ENCODE data around the gene TNFAIP3.

Gene TNFAIP3

DNA sequence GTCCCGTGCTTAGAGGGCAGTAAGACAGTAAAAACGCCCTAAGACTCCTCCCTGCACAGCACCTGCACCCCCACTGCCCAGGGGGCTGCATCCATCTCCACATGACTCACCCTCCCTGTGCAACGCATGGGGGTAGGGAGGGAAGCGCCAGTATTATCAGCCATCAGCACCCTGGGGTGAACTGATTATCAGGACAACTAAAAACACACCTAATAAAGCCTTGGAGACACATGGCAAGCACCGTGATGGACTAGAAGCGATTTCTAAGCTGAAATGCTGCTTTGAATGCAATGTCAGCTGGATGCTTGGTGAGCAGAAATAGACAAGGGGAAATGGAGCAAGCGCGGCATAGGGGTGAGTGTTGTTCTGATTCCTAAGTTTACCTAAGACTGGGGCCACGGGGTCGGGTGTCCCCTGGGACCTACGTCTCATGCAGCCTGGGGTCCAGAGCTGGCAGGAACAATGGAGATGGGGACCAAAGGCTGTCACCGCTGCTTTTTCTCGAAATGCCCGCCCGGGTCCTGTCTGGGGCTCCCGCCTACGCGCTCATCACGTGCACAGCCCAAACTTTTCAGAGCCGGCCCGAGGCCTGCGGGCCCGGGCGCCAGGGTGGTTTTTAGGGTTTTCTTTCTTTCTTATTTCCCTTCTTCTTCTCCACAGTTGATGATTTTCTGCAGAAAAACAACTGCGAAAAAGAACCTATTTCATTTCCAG, 702 bp upstream of the TNFAIP3 start:
- DNase-seq = peak in 2 of 4 experiments; percentile 52 to 59

DNA sequence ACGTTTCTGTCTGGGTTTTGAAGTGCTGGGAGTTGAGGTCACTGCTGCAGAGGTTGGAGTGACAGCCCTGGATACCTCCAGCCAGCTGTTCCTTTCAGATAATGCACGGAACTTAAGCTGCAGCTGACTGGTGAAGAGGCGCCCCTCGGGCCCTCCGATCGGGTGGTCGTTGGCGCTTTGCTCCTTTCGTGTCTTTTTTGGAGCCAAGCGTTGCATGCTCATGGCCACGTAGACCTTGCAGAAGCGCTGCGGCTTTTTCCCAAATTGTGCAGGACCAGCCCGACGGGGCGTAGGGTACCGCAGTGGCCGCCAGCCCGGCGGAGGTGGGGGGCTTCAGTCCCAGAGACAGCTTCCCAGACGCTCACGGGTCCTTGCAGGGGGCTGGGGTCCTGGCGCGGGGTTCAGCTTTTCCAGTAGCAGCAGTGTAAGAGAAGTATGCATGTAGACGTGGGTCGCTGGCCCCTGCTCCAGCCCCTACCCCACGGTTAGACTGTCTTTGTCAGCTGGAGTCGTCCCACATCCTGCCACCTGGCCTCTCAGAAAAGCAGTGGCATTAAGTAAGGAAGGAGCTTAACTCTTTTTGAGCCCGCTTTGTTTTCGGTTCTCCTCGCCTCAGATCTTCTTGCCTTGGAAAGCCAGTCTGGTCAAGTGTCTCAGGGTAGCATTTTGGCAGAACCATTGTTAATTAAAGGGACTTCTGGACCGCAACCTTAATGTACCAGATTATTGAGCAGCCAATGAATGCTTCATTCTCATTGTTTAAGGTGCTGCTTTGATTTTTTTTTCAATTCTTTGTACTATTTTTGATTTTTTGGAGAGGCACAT, 838 bp downstream of the TNFAIP3 start:
- DNase-seq = peak in 2 of 4 experiments; percentile 19 to 34

DNA sequence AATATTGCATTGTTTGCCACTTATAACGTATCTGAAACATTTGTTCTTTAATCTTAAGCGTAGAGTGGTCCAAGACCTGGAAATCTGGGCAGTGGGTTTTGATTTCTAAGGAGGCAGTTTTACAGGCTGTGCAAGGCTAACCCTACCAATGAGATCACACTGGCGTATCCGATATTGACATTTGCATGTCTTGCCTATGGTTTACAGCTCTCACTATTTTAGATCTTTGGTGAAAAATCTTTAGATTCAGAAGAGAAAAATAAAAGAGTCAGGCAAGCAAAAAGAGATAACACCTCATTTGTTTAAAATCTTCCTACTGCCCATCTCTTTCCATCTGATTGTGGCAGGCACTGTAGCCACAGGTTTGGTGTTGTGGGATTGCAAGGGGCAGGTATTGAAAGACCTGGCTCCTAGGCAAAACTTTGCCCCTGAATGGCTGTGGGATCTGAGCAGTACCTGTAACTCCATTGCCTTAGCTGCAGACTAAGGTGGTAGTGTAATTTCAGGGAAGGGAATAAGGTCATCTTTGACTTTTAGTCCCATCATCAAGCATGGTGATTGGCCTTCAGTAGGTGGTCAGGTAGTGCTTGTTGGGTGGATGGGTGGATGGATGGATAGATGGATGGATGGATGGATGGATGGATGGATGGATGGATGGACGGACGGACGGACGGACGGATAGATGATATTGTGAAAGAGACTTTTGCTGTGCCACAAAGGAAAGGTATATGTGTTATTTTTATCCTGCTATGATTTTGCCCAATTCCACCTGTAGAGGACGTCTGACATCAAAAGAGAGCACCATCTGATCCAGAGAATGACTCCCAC, 1.9 kb downstream of the TNFAIP3 start:
- DNase-seq = no peak

DNA sequence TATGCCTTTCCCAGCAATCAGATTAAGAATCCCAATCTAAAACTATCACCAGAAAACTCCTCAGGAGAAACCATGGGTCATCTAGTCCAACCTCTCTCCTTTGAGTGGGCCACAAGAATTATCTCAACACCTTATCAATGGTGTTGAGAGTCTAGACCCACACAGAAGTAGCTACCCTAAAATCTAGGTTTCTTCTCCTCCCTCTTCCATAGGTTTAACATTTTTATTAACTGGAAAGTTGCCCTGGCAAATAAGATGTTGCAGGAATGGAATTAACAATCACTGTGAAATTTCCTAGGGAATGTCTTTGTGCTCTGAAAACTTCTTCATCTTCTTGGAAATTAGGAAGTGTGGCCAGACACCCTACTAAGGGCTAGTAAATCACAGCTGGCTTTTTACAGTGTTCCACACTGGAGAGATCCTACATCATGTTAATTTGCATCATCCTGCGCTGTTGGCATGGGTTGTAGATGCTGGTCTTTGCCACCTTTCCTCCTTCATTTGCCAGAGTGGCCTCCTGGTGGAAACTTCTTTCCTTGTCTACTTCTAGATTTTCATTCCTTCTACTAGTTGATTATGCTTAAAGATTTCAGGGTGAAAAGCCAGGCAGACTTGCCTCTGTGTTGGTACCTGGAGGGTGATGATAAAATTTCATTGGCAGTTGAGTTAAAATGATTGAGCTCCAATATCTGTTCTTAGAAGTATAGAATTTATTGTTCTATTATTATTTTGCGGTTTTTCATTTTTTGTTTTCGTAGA, 2.7 kb downstream of the TNFAIP3 start:
- DNase-seq = no peak

DNA sequence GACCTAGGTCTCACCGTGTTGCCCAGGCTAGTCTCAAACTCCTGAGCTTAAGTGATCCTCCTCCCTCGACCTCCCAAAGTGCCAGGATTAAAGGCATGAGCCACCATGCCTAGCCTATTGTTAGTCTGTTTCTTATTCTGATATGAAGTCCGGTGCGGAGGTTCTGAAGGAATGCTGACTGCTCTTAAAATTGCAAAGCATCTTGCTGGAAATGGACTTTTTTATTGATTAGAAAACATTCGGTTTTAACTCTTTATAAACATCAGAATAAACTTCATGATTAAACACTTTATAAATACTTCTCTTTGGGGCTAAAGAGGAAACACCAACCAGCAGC, 3.2 kb downstream of the TNFAIP3 start:
- DNase-seq = no peak

DNA sequence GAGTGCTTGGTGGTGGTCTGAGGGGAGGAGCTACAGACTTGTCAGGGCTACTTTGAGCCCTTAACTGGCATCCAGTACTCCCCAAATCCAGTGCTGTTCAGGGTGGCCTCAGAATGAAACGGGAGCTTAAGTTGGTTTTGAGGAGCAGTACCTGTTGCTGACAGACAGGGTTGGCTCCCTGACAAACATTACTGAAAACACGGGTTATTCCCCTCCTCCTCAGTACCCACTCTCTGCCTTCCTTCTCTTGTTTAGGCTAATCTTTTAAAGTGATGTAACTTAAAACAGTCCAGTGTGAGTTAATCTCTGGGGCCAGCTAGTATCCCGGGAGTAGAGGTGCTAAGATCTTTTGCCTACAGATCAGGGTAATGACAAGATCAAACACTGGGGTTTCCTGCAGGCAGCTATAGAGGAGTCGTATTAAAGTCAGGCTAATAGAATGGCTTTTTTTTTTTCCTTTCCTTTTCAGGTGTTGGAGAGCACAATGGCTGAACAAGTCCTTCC, 3.7 kb downstream of the TNFAIP3 start:
- DNase-seq = no peak

DNA sequence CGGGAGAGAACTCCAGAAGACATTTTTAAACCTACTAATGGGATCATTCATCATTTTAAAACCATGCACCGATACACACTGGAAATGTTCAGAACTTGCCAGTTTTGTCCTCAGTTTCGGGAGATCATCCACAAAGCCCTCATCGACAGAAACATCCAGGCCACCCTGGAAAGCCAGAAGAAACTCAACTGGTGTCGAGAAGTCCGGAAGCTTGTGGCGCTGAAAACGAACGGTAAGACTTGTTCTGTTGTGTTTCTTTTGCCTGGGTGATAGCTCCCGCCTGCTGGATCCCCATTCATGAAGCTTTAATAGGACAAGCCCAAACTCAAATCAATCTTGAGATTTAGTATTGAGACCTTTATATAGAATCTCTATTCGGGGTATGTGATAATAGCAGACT, 4.2 kb downstream of the TNFAIP3 start:
- no peak for DNase-seq

DNA sequence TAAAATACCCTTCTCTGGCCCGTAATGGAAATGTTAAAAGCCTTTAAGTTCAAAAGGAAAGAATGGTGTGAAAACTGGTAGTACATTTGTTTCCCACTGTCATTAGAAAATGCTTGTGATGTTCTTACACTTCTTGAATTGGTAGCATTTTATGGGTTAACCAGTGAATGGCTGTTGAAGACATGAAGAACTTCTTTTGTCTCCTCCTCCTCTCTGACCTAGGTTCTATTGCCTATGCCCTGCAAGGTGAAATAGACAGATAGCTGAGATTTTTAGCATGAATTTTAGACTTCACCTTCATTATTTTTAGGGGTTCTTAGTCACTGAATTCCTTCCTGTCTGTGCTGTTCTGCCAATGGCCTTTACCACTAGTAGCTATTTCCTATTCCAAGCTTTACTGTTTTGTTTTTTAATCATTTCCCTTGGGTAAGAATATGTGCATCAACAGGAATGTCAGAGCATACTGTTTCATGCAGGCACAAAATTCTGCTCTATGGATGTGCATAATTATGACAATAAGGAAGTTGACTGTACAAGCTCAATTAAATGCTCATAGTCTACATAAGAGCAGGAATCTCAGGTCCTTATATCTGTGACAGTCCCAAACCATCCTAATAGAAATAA, 4.9 kb downstream of the TNFAIP3 start:
- DNase-seq = no peak

DNA sequence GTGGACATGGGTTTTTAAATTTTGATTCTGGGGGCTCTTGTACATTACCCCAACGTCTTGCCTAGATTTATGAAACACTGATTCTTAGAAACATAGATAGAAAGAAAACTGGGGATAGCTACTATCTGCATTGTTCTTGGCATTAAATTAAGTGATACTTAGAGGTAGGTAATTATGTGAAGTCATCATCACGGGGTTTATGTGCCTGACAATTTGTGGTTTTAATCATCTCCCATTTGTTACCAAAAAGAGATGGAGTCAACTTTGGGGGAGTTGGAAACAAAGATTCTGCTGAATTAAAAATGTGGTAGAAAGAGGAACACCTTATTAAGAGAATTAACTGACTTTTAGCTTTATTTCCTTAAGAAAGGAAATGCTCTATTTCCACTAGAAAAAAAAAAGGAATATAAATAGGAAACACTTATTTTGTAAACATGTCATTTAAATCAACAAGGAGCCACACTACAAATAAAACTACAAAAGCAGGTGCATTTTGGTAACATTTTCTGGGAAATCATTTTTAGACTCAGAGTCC, 5.6 kb downstream of the TNFAIP3 start:
- DNase-seq = no peak

DNA sequence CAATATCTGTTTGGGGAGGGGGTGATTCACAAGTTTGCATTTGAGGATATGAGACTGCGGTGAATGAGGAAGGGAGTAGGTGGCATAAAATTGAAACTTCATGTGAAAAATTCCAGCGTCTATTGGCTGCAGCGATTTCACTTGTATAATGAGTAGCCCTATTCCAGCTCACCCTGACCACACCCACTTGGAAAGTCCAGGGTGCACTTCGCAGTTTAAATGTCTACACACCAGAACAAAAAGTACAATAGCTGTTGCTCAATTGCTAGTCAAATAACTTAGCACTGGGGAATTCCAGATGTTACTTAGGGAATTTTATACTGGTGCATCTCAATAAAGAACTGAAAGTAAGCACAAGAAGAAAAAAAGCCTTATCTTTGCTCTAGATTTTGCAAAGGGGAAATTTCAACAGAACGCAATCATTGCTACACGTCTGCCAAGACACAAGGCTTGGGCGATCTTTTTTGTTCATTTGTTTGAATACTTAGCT, 6.3 kb downstream of the TNFAIP3 start:
- DNase-seq = peak in 2 of 4 experiments; percentile 10 to 29

DNA sequence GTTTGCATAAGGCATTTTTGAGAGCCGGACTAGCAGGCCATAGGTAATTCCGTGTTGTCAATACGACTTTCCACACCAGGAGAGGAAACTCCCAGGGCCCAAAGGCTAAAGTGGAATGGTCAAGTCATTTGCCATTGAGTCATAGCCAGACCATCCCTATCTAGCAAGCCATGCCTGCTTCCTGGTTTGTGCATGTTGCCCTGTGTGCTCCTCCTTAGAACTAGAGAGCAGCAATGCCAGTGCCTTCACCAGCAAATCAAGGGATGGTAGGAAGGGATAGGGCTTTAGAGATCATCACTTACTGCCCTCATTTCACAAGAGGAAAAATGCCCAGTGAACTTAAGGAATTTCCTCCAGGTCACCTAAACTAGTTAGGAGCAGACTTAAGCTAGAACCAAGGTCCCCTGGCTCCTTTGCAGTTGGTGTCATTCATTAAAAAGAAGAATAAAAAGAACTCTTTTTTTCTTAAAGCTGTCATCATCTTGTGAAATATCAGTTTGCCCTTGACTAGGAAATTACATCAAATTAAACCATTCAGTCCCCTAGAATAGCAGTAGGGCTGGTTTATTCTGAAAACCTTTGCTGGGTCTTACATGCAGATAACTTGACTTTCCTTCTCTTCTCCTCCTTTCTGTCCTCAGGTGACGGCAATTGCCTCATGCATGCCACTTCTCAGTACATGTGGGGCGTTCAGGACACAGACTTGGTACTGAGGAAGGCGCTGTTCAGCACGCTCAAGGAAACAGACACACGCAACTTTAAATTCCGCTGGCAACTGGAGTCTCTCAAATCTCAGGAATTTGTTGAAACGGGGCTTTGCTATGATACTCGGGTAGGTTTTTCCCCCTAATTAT, 7.4 kb downstream of the TNFAIP3 start:
- DNase-seq = no peak

DNA sequence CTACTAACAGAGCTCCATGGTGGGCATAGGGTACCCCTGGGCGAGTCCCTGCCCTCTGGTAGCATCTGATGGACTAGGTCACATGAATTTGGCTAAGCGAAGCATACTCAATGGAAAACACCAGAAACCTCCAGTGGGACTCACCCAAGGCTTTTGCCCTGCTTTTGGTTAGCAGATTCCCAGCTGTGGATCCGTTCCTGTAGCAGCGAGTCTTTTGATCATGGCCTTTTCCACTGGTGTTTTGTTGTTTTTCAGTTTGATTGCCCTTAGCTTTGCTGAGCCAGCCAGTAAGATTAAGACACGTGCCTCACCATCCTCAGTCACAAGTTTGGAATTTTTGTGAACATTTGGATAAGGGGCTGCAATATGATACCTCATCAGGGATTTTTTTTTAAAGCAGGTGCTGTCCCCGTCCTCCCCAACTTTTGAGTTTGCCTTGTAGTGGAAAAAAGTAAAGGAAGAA, 8.0 kb downstream of the TNFAIP3 start:
- no peak for DNase-seq

DNA sequence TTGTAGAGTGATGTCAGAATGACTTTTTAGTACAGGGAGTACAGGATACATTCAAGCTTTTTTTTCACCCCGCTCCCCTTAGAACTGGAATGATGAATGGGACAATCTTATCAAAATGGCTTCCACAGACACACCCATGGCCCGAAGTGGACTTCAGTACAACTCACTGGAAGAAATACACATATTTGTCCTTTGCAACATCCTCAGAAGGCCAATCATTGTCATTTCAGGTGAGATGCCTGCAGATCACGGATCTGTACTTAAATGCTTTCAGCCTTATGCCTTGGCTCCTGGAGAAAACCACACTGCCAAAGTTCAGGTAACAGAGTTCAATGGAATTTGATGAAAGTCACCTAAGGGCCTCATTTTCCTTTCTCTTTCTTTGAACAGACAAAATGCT, 8.5 kb downstream of the TNFAIP3 start:
- DNase-seq = no peak

DNA sequence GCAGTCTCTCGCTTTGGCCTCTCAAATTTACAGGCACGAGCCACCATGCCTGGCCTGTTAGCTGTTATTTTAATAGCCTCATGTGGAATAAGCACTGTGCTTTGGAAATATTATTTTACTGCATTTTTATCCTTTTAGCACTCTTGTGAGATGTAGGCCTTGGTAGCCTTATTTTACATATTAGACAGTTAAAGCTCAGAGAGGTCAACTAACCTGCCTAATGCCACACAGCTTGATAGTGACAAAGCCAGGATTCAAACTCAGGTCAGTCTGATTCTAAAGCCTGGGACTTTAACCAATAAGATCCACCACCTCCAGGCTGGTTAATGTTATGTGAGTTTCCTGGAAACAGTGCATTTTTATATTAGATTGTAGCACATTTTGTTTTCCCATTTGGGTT, 9.5 kb downstream of the TNFAIP3 start:
- DNase-seq = no peak

DNA sequence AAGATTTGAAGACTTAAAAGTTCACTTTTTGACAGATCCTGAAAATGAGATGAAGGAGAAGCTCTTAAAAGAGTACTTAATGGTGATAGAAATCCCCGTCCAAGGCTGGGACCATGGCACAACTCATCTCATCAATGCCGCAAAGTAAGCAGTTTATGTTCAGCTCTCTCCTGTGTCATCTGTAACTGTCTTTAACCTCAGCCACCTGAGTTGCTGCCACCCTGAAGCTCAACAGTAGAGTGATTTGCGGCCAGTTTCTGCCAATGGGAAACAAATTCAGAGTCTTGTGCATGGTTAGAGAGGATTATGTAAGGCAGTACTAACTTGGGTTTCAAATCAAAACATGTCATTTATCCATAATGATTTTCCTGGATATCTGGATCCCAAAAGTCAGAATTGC, 10.1 kb downstream of the TNFAIP3 start:
- no peak for DNase-seq

DNA sequence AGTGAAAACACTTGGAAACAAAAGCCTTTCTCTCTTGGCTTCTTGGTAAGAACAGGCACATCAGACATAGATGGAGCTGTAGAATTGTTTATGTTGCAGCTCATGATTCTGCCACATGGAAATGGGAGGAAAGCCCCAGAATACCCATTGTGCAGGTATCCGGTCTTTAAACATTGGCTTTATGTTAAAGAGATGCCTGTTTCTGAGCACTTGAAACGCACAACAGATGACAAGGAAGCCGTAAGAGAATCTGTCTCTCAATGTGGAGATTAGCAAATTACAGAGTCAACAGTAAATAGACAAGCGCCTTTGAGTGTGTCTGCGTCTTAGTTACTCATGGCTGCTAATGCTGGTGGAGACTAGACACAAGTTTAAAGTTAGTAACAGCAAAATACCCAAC, 10.5 kb downstream of the TNFAIP3 start:
- DNase-seq = no peak

DNA sequence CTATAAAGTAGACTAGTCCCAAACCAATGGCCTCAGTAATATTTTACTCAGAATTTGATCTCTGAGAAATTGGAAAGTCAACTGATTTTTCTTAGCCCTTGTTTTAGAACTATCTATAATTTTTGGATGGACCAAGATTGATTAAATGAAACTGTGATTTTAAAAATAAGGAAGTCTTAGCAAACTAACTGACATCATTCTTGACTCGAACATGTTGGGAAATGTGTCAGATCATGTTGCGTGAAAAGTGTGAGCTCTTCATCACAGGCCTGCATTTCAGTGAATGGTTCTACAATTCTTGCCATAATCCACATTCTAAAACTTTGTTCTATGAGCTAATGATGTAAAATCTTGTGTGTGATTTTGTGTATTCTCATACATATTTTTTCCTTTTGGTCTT, 11.0 kb downstream of the TNFAIP3 start:
- no peak for DNase-seq

DNA sequence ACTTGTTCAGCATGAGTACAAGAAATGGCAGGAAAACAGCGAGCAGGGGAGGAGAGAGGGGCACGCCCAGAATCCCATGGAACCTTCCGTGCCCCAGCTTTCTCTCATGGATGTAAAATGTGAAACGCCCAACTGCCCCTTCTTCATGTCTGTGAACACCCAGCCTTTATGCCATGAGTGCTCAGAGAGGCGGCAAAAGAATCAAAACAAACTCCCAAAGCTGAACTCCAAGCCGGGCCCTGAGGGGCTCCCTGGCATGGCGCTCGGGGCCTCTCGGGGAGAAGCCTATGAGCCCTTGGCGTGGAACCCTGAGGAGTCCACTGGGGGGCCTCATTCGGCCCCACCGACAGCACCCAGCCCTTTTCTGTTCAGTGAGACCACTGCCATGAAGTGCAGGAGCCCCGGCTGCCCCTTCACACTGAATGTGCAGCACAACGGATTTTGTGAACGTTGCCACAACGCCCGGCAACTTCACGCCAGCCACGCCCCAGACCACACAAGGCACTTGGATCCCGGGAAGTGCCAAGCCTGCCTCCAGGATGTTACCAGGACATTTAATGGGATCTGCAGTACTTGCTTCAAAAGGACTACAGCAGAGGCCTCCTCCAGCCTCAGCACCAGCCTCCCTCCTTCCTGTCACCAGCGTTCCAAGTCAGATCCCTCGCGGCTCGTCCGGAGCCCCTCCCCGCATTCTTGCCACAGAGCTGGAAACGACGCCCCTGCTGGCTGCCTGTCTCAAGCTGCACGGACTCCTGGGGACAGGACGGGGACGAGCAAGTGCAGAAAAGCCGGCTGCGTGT, 11.6 kb downstream of the TNFAIP3 start:
- no peak for DNase-seq

DNA sequence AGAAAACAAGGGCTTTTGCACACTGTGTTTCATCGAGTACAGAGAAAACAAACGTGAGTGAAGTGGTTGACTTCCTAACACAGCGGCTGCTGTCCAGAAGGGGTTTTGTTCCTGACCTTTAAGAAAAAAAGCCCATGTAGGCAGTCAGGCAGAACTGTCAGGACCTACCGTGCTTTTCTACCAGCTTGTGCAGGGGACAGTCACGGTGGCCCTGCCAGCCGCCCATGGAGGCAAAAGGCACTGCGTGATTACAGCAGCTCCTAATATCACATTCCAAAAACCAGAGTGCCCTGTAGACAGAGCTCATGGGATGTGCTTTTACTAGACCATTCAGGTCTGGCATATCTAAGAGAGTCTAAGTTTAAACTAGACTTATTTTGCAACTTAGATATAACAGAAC, 12.2 kb downstream of the TNFAIP3 start:
- DNase-seq = no peak

All from activated naive CD4-positive, alpha-beta T cell (primary cell).